T-helper 9 cell (primary cell): ENCODE results near the gene SPAG9.

ENCODE experiments used
- DNase-seq: peaks from one replicate; pipeline ENCODE4 v3.0.0-alpha.2; 2020

Gene SPAG9

DNA sequence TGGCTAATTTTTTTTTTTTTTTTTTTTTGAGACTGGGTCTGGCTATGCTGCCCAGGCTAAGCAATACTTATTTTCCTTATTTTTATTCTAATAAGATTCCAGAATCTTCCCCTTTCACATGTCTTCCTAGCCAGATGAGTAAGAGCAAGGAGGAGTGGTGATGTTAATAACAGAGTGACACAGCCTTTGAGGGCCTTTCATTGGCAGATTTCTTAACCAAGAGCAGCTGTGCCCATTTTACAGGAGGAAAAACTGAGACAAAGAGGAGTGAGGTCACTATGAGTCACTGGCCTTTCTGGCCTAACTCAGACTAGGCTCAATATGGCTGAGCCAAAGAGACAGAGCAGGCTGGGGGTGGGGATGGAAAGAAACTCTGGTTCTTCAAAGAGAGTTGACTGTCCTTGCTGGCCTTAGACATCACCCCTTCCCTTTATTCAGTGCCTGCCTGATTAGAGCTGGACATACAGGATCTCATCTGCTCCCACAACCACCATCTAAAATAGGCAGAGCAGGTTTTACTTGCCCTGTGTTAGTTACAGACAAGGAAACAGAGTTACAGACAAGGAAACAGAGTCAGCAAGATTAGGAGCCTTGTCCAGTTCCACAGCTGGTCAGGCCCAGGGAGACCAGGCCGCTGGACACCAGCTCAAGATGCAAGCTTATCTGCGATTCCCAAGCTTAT lies 204.5 kb downstream of the SPAG9 start:
- DNase-seq: no peak

DNA sequence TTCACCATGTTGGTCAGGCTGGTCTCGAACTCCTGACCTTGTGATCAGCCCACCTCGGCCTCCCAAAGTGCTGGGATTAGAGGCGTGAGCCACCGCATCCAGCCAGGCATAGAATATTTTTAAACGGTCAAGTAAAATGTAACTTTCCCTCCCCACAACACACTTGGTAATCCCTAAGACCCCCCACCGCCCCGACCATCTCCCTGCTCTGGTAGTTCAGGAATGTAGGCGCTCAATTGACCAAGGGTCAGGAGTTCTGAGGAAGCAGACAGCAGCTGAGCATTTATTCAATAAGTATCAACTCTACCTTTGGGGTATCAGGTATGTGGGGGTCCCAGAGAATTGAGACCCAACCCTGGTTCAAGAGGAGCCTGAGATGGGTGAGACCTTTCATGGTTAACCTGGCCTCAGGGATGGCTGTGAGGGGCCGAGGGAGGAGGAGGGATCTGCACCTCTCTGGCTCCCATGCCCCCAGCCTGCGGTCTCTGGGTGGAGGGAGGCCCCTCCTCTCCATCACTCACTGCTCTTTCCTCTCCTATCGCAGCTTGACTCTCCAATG lies 206.1 kb downstream of the SPAG9 start:
- DNase-seq: no peak

DNA sequence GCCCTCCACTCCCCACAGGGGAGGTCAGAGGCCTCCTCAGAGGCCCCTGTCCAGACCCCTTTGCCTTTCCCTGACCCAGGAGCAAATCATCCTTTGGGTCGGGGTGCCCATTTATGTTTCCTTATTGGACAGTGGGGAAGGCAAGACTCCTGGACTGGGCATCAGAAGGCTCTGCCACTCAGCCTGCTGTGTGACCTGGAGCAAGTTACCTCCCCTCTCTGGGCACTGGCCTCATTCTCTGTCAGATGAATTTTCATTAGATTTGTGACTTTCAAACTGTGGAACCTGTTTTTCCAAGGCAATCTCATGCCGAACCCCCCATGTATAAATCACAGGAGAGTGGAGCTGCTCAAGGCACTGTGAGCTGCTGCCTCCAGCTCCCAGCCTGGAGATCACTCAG lies 207.5 kb downstream of the SPAG9 start:
- DNase-seq: no peak
